Measurements from ENCODE around the gene PAPPA2.

PAPPA2 gene

GRCh38 chr1:176701151-176701866 lies 238.3 kb downstream of the PAPPA2 start:
- DNase-seq (ENCODE audit: low spot score): no peak
- no peak for TF ChIP-seq CTCF (IDR thresholded peaks at IDR 0.05; ENCODE audit: borderline replicate concordance, control extremely low read depth, extremely low read depth, insufficient read depth, missing control alignments)
- in situ Hi-C loops (cut with MboI; ENCODE audit: low sequenced_read_pairs, unreplicated experiment): no loop called here

- in situ Hi-C loops (cut with MboI; ENCODE audit: low sequenced_read_pairs, unreplicated experiment): no loop called here
- TF ChIP-seq CTCF (IDR thresholded peaks at IDR 0.05; ENCODE audit: borderline replicate concordance, control extremely low read depth, extremely low read depth, insufficient read depth, missing control alignments): no peak
- DNase-seq (ENCODE audit: low spot score): no peak
These were observed 239.9 kb downstream of the PAPPA2 start for GRCh38 chr1:176702901-176703300.

- no peak for TF ChIP-seq CTCF (IDR thresholded peaks at IDR 0.05; ENCODE audit: borderline replicate concordance, control extremely low read depth, extremely low read depth, insufficient read depth, missing control alignments)
- no peak for DNase-seq (ENCODE audit: low spot score)
- in situ Hi-C loops (cut with MboI; ENCODE audit: low sequenced_read_pairs, unreplicated experiment): no loop called here
These were observed 242.6 kb downstream of the PAPPA2 start for GRCh38 chr1:176705585-176705984.

- DNase-seq (ENCODE audit: low spot score): no peak
- in situ Hi-C loops (cut with MboI; ENCODE audit: low sequenced_read_pairs, unreplicated experiment): no loop called here
- no peak for TF ChIP-seq CTCF (IDR thresholded peaks at IDR 0.05; ENCODE audit: borderline replicate concordance, control extremely low read depth, extremely low read depth, insufficient read depth, missing control alignments)
These were observed 254.2 kb downstream of the PAPPA2 start for GRCh38 chr1:176717066-176717750.

- DNase-seq (ENCODE audit: low spot score): no peak
- no peak for TF ChIP-seq CTCF (IDR thresholded peaks at IDR 0.05; ENCODE audit: borderline replicate concordance, control extremely low read depth, extremely low read depth, insufficient read depth, missing control alignments)
- in situ Hi-C loops (cut with MboI; ENCODE audit: low sequenced_read_pairs, unreplicated experiment): no loop called here
These were observed 256.5 kb downstream of the PAPPA2 start for GRCh38 chr1:176719447-176719846.

GRCh38 chr1:176720838-176721237 lies 257.9 kb downstream of the PAPPA2 start:
- TF ChIP-seq CTCF (IDR thresholded peaks at IDR 0.05; ENCODE audit: borderline replicate concordance, control extremely low read depth, extremely low read depth, insufficient read depth, missing control alignments): no peak

More at GRCh38 chr1:176720838-176721237, 257.9 kb downstream of the PAPPA2 start:
- no peak for DNase-seq (ENCODE audit: low spot score)
- in situ Hi-C loops (cut with MboI; ENCODE audit: low sequenced_read_pairs, unreplicated experiment): no loop called here
